ENCODE measurements around the gene TSR3.

Gene TSR3

DNA sequence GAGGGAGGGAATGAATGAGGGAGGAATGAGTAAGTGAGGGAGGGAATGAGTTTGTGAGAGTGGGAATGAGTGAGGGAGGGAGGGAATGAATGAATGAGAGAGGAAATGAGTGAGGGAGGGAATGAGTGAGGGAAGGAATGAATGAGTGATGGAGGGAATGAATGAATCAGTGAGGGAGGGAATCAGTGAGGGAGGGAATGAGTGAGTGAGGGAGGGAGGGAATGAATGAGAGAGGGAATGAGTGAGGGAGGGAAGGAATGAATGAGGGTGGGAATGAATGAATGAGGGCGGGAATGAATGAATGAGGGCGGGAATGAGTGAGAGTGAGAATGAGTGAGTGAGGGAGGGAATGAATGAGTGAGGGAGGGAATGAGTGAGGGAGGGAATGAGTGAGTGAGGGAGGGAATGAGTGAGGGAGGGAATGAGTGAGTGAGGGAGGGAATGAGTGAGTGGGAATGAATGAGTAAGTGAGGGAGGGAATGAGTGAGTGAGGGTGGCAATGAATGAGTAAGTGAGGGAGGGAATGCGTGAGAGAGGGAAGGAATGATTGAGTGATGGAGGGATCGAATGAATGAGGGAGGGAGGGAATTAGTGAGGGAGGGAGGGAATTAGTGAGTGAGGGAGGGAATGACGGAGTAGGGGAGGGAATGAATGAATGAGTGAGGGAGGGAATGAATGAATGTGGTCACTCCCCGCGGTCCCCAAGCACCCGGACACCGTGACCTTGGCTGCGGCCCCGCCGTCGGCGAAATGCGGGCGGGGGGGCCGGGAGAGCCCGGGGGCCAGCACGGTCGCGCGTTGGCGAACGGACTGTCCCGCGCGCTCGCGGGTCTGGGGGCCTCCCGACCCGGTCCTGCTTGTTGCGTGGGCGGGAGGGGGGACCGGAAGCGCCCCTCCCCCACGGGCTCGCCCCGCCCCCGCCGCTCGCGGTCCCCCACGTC is 43.4 kb downstream of the TSR3 start:
- TF ChIP-seq, protein P1, sequence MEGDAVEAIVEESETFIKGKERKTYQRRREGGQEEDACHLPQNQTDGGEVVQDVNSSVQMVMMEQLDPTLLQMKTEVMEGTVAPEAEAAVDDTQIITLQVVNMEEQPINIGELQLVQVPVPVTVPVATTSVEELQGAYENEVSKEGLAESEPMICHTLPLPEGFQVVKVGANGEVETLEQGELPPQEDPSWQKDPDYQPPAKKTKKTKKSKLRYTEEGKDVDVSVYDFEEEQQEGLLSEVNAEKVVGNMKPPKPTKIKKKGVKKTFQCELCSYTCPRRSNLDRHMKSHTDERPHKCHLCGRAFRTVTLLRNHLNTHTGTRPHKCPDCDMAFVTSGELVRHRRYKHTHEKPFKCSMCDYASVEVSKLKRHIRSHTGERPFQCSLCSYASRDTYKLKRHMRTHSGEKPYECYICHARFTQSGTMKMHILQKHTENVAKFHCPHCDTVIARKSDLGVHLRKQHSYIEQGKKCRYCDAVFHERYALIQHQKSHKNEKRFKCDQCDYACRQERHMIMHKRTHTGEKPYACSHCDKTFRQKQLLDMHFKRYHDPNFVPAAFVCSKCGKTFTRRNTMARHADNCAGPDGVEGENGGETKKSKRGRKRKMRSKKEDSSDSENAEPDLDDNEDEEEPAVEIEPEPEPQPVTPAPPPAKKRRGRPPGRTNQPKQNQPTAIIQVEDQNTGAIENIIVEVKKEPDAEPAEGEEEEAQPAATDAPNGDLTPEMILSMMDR (IDR thresholded peaks at IDR 0.05; ENCODE audit: extremely low read depth, insufficient read depth, missing control alignments), result no peak
- in situ Hi-C loops (cut with MboI; ENCODE audit: low pct_unique_long_range_greater_than_20kb, low sequenced_read_pairs, unreplicated experiment), result no loop called here
- DNase-seq (ENCODE audit: low spot score), result no peak

DNA sequence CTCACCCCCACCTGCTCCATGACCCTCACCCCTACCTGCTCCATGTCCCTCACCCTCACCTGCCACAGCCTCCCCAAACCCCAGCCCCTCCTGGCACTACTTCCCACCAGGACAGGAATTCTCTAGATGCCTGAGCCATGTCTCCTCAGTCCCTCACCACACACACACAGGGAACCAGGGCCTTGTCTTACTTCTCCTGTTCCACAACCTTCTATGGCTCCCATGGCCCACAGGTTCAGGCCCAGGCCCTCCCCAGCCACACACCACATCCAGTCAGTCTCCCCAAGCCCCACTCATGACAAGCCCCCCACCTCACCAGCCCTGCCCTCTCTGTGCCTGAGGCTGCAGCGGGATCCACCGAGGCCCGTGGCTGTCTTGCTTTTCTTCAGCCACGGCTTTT is 45.3 kb downstream of the TSR3 start:
- TF ChIP-seq, protein P1 (IDR thresholded peaks at IDR 0.05; ENCODE audit: extremely low read depth, insufficient read depth, missing control alignments), result no peak

DNA sequence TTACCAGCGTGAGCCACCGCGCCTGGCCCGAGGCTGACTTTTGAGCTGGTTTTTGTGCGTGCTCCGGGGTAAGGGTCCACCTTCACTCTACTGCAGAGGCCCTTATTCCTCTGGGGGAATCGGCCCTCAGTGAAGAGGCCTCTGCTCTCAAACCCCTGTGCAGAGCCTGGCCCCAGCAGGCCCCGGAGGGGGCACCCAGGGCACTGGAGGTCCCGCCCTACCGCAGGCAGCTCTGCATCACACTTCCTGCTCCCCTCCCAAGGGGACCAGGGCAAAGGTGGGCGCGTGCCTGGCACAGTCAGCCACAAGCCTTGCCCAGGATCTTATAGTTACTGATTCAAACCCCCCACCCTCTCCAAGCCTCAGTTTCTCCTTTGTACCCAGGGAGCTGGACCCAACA is 45.9 kb downstream of the TSR3 start:
- TF ChIP-seq, protein P1 (IDR thresholded peaks at IDR 0.05; ENCODE audit: extremely low read depth, insufficient read depth, missing control alignments), result no peak
- in situ Hi-C loops (cut with MboI; ENCODE audit: low pct_unique_long_range_greater_than_20kb, low sequenced_read_pairs, unreplicated experiment), result no loop called here
- no peak for DNase-seq (ENCODE audit: low spot score)

More for the DNA sequence above, 45.3 kb downstream of the TSR3 start:
- in situ Hi-C loops (cut with MboI; ENCODE audit: low pct_unique_long_range_greater_than_20kb, low sequenced_read_pairs, unreplicated experiment), result no loop called here
- DNase-seq (ENCODE audit: low spot score), result no peak

DNA sequence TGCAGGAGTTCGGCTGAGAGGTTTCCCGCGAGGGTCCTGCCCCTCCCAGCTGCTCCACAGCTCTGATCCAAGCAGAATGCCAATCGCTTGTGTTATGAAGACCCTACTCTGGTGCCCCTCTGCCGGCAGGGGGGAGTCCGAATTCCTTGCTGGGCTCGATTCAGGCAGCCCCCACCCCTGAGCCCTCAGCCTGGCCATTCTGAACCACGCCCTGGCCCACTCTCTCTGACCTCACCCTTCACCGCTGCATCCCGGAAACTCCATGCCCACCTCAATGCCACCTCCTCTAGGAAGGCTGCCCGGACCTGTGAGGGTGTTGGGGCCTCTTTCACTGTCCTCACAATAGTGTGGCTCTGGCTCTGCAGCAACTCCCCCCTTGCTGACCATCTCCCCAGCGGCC is 50.1 kb downstream of the TSR3 start:
- TF ChIP-seq, protein P1 (IDR thresholded peaks at IDR 0.05; ENCODE audit: extremely low read depth, insufficient read depth, missing control alignments), result no peak
- in situ Hi-C loops (cut with MboI; ENCODE audit: low pct_unique_long_range_greater_than_20kb, low sequenced_read_pairs, unreplicated experiment), result no loop called here

DNA sequence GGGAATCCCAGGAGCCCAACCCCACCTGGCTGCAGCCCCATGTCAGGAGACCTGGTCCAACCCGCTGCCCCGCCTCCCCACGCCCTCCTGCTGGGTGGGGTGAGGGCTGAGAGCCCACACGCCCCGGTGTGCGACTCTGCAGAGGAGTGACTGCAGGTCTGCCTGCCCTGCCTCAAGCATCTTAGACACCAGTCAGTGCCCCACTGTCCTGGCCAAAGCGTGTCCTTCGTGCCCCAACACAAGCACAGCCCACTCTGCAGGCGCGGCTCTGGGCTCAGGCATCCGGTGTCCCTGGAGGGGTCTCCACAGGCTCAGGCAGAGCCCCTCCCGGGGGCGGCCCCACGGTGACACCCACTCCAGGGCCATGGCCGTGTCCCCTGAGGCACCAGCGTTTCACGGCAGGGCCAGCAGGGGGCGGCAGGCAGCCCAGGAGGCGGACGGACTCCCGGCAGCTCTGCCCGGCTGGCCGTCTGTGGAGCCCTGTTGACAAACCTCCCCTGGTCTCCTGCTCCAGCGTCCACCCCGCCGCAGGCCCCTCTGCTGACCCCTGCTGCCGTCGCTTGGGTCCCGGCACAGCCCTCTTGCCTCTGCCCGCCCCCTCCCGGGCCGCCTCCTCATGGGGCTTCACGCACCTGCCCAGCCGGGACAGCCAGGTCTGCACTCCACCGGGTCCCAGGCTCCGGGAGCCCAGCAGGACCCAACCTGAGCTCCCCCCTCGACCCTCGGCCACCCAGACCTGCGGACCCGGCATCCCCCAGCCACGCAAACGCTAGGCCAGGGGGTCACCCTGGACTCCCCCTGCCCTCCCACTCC is 50.8 kb downstream of the TSR3 start:
- DNase-seq (ENCODE audit: low spot score), result peak; percentile 92
- TF ChIP-seq, protein P1 (IDR thresholded peaks at IDR 0.05; ENCODE audit: extremely low read depth, insufficient read depth, missing control alignments), result peak; percentile 96
- in situ Hi-C loops (cut with MboI; ENCODE audit: low pct_unique_long_range_greater_than_20kb, low sequenced_read_pairs, unreplicated experiment), result no loop called here

More for the DNA sequence above, 50.1 kb downstream of the TSR3 start:
- DNase-seq (ENCODE audit: low spot score), result no peak

DNA sequence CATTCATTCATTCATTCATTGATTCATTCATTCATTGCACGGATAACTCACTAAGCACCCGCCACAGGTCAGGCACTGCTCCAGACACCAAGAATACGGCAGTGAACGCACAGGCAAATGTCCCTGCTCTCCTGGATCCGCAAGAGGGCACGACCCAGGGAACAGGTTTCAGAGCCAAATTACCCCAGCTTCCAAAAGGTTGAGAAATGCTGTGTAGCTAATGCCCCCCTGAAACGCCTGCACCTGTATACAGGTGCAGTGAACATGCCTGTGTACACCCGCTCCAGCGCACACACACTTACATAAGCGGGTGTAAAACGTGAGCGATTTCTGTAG is 51.8 kb downstream of the TSR3 start:
- in situ Hi-C loops (cut with MboI; ENCODE audit: low pct_unique_long_range_greater_than_20kb, low sequenced_read_pairs, unreplicated experiment), result no loop called here
- TF ChIP-seq, protein P1 (IDR thresholded peaks at IDR 0.05; ENCODE audit: extremely low read depth, insufficient read depth, missing control alignments), result no peak
- no peak for DNase-seq (ENCODE audit: low spot score)
